Endometrial microvascular endothelial cells (primary cell): ENCODE data around the gene XRN1. TPM values are rescaled to one million over a fixed set of nuclear protein-coding genes. Genes with fewer than 3 reads are reported as not detected.
"Not testable (repeated sequence)": the region's sequence is repeated elsewhere in the genome, so short reads cannot be mapped to it uniquely, and the experiment has no call there.

Source experiments
- in situ Hi-C: cut with HindIII; loops from 2 replicates; pipeline ENCODE4 v1.10.0; 2017; ENCODE audit warnings: low sequenced_read_pairs, low pct_unique_long_range_greater_than_20kb; ENCODE audit errors: inconsistent ontology term
- total RNA-seq: library from RNA; depleted of rRNA; stranded (reverse); fragments of >200 nt; gene quantifications from one replicate; pipeline ENCODE4 v1.2.3, GENCODE V29; 2015; ENCODE audit errors: inconsistent ontology term

Gene XRN1
- total RNA-seq, 1 donor from 2014 or later = 13.6 TPM

- in situ Hi-C loops = not testable (repeated sequence)
These were observed 9.7 kb downstream of the XRN1 start for GRCh38 chr3:142438096-142438495.

- in situ Hi-C loops = no loop called here
These were observed 10.8 kb downstream of the XRN1 start for GRCh38 chr3:142436951-142437585.

GRCh38 chr3:142434503-142434902 is 13.3 kb downstream of the XRN1 start:
- in situ Hi-C loops = no loop called here

GRCh38 chr3:142433110-142433509 is 14.7 kb downstream of the XRN1 start:
- in situ Hi-C loops = no loop called here

GRCh38 chr3:142429582-142429981 is 18.3 kb downstream of the XRN1 start:
- in situ Hi-C loops = no loop called here

- in situ Hi-C loops = no loop called here
These were observed 23.1 kb downstream of the XRN1 start for GRCh38 chr3:142424754-142425153.

- in situ Hi-C loops = no loop called here
These were observed 28.8 kb downstream of the XRN1 start for GRCh38 chr3:142418926-142419592.

GRCh38 chr3:142417302-142417701 is 30.5 kb downstream of the XRN1 start:
- in situ Hi-C loops = no loop called here

- in situ Hi-C loops = not testable (repeated sequence)
These were observed 47.3 kb downstream of the XRN1 start for GRCh38 chr3:142400537-142400936.

GRCh38 chr3:142394921-142395622 is 52.8 kb downstream of the XRN1 start:
- in situ Hi-C loops = no loop called here

- in situ Hi-C loops = no loop called here
These were observed 62.8 kb downstream of the XRN1 start for GRCh38 chr3:142385078-142385477.

- in situ Hi-C loops = no loop called here
These were observed 73.2 kb downstream of the XRN1 start for GRCh38 chr3:142374687-142375086.

- in situ Hi-C loops = not testable (repeated sequence)
These were observed 78.3 kb downstream of the XRN1 start for GRCh38 chr3:142369576-142369975.

GRCh38 chr3:142366434-142366833 is 81.4 kb downstream of the XRN1 start:
- in situ Hi-C loops = no loop called here

GRCh38 chr3:142363936-142364467 is 83.8 kb downstream of the XRN1 start:
- in situ Hi-C loops = no loop called here

- in situ Hi-C loops = not testable (repeated sequence)
These were observed 84.4 kb downstream of the XRN1 start for GRCh38 chr3:142363433-142363832.

- in situ Hi-C loops = no loop called here
These were observed 88.5 kb downstream of the XRN1 start for GRCh38 chr3:142359367-142359766.

- in situ Hi-C loops = no loop called here
These were observed 91.0 kb downstream of the XRN1 start for GRCh38 chr3:142356818-142357217.

- in situ Hi-C loops = no loop called here
These were observed 92.1 kb downstream of the XRN1 start for GRCh38 chr3:142355692-142356091.

- in situ Hi-C loops = no loop called here
These were observed 93.8 kb downstream of the XRN1 start for GRCh38 chr3:142354076-142354475.
